ENCODE results near the gene FGD4. TPM values are rescaled to one million over a fixed set of nuclear protein-coding genes. Genes with fewer than 3 reads are reported as not detected.

Gene FGD4
- total RNA-seq, 1 donor from 2014 or later, result 1.8 TPM

DNA sequence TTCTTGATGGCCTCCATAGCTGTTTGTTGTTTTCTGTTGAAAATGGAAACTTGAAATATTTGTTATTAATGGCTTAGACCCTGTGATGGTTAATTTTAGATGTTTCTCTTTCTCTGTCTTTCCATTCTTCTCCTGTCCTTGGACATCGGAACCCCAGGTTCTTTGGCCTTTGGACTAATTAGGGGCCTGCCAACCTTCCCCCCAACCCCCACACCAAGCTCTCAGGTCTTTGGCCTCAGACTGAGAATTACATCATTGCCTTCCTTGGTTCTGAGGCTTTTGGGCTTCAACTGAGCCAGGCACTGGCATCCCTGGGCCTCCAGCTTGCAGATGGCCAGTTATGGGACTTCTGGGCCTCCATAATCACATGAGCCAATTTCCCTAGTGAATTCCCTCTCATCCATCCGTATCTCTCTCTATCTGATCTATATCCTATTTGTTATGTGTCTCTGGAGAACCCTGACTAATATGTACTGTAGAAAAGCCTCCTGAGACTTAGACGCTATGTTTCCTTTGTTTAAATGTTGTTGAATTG is 71.6 kb downstream of the FGD4 start:
- Mint-ChIP-seq H3K27ac (no peak overlapping the region), H3K36me3 (ENCODE audit: low read depth) (no peaks in the 10 kb centered on the region), H3K4me3 (no peak overlapping the region), H3K9me3 (no peaks in the 10 kb centered on the region), H3K4me1 (peaks cover 34% of the 10 kb centered on the region), H3K27me3 (no peaks in the 10 kb centered on the region)
- intact Hi-C loops (cut with micrococcal nuclease), result no loop called here
- no peak for DNase-seq
- TF ChIP-seq, protein P1, sequence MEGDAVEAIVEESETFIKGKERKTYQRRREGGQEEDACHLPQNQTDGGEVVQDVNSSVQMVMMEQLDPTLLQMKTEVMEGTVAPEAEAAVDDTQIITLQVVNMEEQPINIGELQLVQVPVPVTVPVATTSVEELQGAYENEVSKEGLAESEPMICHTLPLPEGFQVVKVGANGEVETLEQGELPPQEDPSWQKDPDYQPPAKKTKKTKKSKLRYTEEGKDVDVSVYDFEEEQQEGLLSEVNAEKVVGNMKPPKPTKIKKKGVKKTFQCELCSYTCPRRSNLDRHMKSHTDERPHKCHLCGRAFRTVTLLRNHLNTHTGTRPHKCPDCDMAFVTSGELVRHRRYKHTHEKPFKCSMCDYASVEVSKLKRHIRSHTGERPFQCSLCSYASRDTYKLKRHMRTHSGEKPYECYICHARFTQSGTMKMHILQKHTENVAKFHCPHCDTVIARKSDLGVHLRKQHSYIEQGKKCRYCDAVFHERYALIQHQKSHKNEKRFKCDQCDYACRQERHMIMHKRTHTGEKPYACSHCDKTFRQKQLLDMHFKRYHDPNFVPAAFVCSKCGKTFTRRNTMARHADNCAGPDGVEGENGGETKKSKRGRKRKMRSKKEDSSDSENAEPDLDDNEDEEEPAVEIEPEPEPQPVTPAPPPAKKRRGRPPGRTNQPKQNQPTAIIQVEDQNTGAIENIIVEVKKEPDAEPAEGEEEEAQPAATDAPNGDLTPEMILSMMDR (IDR thresholded peaks at IDR 0.05), result no peak
- ChIA-PET CTCF (no interaction called here), POLR2A (no interaction called here)
- ATAC-seq (ENCODE audit: low read depth), result no peak

DNA sequence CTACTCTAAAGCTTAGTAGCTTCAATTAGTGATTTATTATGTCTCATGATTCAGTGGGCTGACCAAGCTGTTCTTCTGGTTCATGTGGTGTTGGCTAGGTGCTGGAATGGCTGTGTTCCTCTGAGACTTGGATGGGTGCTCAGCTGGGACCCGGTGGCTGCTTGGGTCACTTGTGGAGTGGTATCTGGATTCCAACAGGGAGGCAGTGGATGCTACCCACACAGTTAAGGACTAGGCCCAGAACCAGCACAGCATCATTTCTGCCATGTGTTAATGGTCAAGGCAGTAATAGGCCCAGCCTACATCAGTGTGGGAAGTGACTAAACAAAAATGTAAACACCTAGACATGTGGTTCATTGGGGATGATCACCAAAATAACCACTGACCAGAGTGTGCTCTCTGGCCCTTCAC is 72.2 kb downstream of the FGD4 start:
- CTCF ChIA-PET, result no interaction called here
- Mint-ChIP-seq H3K27ac (no peak overlapping the region), H3K36me3 (ENCODE audit: low read depth) (no peaks in the 10 kb centered on the region), H3K27me3 (no peaks in the 10 kb centered on the region), H3K4me1 (peaks cover 31% of the 10 kb centered on the region), H3K9me3 (no peaks in the 10 kb centered on the region), H3K4me3 (no peak overlapping the region)
- ATAC-seq (ENCODE audit: low read depth) (no peak), DNase-seq (no peak)
- POLR2A ChIA-PET, result no interaction called here
- TF ChIP-seq, protein P1 (IDR thresholded peaks at IDR 0.05), result no peak
- intact Hi-C loops (cut with micrococcal nuclease), result no loop called here

DNA sequence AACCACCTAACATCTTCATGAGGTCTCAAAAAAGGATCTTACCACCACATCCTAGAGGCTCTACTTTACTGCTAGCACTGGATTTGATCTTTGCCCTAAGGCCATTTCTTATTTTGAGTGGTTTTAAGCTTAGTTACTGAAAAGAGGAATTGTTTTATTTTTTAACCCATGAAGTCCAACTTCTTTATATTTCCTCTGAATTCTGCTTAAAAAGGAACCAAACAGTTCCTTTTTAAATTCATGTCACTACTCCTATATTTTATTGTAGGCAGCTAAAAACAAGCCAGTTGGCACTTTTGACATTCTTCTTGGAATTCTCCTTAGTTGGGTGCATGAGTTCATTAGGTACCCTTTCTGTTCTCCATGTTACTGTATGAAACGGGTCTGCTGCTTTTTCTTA is 76.4 kb downstream of the FGD4 start:
- Mint-ChIP-seq H3K4me1 (peaks cover 35% of the 10 kb centered on the region), H3K4me3 (no peak overlapping the region), H3K36me3 (ENCODE audit: low read depth) (no peaks in the 10 kb centered on the region), H3K27me3 (no peaks in the 10 kb centered on the region), H3K9me3 (no peaks in the 10 kb centered on the region), H3K27ac (no peak overlapping the region)
- DNase-seq (no peak), ATAC-seq (ENCODE audit: low read depth) (no peak)
- CTCF ChIA-PET, result no interaction called here
- TF ChIP-seq, protein P1 (IDR thresholded peaks at IDR 0.05), result no peak
- intact Hi-C loops (cut with micrococcal nuclease), result no loop called here
- POLR2A ChIA-PET, result no interaction called here

DNA sequence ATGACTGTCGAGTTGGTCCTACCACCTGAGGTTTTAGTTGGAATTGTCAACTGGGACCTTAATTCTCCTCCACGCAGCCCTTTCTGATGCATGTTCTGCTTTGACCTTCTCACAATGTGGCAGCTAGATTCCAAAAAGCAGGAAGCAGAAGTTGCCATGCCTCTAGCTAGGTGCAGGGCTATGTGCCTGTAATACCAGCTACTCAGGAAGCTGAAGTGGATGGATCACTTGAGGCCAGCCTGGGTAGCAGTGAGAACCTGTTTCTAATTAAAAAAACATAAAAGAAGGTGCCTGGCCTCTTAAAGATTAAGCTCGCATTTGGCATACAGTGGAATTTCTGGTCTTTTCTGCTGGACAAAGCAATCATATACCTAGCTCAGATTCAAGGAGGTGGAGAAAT is 77.1 kb downstream of the FGD4 start:
- no peaks in the 10 kb centered on the region for H3K36me3 Mint-ChIP-seq (ENCODE audit: low read depth)
- no peak overlapping the region for H3K27ac Mint-ChIP-seq
- H3K4me1 Mint-ChIP-seq, result peaks cover 31% of the 10 kb centered on the region
- no peak overlapping the region for H3K4me3 Mint-ChIP-seq
- intact Hi-C loops (cut with micrococcal nuclease), result no loop called here
- no peaks in the 10 kb centered on the region for H3K9me3 Mint-ChIP-seq
- no peak for ATAC-seq (ENCODE audit: low read depth)
- ChIA-PET POLR2A (no interaction called here), CTCF (no interaction called here)
- no peak for DNase-seq
- H3K27me3 Mint-ChIP-seq, result no peaks in the 10 kb centered on the region
- TF ChIP-seq, protein P1 (IDR thresholded peaks at IDR 0.05), result no peak

DNA sequence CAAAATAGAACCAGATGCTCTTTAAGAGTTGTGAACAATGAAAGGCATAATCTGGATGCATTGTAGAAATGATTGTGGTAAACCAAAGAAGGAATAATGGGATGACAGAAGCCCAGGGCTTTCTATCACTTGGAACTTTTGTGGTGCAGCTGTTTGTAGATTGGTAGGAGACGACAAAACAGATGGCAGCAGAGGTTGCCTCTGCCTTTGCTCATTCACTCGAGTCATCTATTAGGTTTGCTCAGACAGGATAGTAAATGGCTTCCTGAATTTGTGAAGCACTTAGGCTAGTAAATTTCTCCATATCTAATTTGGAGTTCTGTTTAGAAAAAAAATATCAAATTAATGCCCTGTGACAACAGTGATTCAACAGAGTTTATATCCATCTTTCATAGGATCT is 78.4 kb downstream of the FGD4 start:
- no peaks in the 10 kb centered on the region for H3K36me3 Mint-ChIP-seq (ENCODE audit: low read depth)
- H3K4me1 Mint-ChIP-seq, result peaks cover 41% of the 10 kb centered on the region
- ChIA-PET POLR2A (no interaction called here), CTCF (no interaction called here)
- DNase-seq (no peak), ATAC-seq (ENCODE audit: low read depth) (no peak)
- TF ChIP-seq, protein P1 (IDR thresholded peaks at IDR 0.05), result no peak
- intact Hi-C loops (cut with micrococcal nuclease), result no loop called here
- H3K27ac Mint-ChIP-seq, result peak overlapping the region; percentile 18
- H3K9me3 Mint-ChIP-seq, result no peaks in the 10 kb centered on the region
- no peak overlapping the region for H3K4me3 Mint-ChIP-seq
- no peaks in the 10 kb centered on the region for H3K27me3 Mint-ChIP-seq

All from activated B cell treated with CpG ODN at 0.5 μM for 24 hours (primary cell).